HG02970 (cell line): ENCODE data around the gene E2F1.
A peak's percentile ranks its signal among the peaks of the same experiment; 100 is the strongest.

Experiments
- ATAC-seq: cut with Tn5 transposase; IDR thresholded peaks from one replicate; pipeline ENCODE4 v1.9.1; 2021; ENCODE audit warnings: mild to moderate bottlenecking, moderate library complexity, moderate number of reproducible peaks; ENCODE audit not compliant: unreplicated experiment, low FRiP score

The E2F1 gene, protein sequence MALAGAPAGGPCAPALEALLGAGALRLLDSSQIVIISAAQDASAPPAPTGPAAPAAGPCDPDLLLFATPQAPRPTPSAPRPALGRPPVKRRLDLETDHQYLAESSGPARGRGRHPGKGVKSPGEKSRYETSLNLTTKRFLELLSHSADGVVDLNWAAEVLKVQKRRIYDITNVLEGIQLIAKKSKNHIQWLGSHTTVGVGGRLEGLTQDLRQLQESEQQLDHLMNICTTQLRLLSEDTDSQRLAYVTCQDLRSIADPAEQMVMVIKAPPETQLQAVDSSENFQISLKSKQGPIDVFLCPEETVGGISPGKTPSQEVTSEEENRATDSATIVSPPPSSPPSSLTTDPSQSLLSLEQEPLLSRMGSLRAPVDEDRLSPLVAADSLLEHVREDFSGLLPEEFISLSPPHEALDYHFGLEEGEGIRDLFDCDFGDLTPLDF

GRCh38 chr20:33686100-33686983, at the start of gene E2F1:
E2F1 (minus strand) TSS chr20:33686385; CDS start chr20:33686264, 121 bp downstream.
- ATAC-seq, result peak; percentile 73

GRCh38 chr20:33733654-33734576, 47.7 kb upstream of the E2F1 start:
- ATAC-seq, result no peak

DNA sequence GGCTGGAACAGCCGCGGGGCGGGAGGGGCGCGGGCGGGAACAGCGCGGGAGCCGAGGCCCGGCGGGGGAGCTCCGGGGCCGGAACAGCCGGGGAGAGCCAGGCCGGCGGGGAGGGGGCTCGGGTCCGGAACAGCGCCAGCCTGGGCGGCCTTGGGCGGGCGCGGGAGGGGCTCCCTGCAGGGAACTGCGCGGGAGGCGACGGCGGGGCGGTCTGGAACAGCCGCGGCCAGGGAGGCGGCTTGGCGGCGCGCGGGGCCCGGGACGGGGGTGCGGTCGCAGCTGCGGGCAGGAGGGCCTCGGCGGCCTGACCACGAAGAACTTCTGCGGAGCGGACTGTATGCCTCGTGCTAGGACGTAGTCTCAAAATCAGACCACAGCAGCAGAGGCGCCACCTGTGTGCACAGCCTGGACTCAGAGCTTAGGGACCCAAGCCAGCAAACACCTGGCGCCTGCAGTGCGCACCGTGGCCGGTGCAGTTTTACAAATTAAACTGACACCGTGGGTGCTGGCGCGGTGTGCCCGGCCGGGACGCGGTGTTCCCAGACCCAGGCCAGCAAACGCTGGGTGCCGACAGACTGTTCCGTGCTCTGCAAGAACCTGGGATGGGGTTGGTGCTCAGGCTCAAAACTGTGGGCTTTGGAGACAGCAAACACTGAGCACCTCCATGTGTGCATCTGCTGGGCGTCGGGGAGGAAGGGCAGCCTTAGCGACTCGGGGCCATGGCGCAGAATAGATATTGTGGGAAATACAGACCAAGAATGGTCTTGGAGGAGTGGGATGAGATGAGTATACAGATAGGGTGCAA, 46.2 kb upstream of the E2F1 start:
- ATAC-seq, result peak; percentile 2

DNA sequence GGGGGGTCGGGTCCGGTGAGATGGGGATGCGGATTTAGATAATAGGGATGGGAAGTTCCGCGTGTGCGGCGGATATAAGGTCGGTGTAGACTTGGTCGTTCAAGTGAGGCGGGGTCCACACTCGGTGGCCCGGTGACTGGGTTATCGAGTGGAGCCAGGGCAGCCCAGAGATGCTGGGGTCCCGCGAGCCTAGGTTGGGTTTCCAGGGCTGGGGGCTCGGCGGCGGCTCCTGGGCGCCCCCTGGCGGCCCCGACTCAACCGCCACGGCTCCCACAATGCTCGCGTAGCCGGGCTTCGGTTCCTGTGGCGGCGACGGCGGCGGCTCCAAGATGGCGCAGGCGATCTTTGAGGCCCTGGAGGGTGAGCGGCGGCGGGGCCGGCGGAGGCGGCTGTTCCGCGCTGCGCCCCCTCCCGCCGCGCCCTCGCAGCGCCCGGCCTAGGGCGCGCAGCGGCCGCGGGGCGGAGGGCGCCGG, 45.5 kb upstream of the E2F1 start, which contains the start of gene ZNF341:
Gene ZNF341, plus strand, starts transcription at position 304 of the 473 bp plus-strand sequence. Its CDS starts 26 bp downstream, at position 330.
- peak; percentile 78 for ATAC-seq

GRCh38 chr20:33730946-33731692, 44.9 kb upstream of the E2F1 start:
- no peak for ATAC-seq

DNA sequence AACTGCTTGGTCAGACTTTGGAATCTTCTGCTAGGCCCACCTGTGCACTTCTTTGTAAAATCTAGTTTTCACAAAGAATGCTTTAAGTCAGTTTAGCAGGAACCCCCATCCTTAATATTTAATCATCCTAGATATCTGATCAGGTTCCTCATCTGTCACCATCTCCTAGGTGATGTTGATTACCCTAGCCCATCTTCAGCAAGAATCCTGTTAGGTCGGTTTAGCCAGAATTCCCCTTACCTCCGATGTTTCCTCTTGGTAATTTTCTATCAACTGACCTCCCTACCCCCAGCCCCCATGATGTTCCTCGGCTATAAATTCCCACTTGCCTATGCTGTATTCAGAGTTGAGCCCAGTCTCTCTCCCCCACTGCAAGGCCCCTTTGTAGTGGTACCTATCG, 42.9 kb upstream of the E2F1 start:
- ATAC-seq, result no peak

GRCh38 chr20:33728463-33728862, 42.3 kb upstream of the E2F1 start:
- no peak for ATAC-seq

DNA sequence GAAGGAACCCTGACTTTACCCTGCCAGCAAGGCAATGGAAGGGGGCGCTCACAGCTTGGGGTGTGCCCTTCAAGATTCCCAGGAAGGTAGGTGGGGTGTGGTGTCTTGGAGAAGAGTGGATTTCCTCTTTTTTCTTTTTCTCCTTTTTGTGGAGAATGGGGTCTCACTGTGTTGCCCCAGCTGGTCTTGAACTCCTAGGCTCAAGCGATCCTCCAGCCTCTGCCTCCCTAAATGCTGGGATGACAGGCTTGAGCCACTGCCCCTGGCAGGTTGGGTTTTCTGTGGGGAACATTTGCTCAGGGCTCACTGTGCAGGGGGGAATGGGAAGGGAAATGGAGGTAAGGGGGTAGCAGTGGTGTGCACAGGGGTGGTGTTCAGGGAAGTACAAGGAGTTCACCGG, 41.6 kb upstream of the E2F1 start:
- ATAC-seq, result no peak

GRCh38 chr20:33727115-33727479, 40.9 kb upstream of the E2F1 start:
- no peak for ATAC-seq

DNA sequence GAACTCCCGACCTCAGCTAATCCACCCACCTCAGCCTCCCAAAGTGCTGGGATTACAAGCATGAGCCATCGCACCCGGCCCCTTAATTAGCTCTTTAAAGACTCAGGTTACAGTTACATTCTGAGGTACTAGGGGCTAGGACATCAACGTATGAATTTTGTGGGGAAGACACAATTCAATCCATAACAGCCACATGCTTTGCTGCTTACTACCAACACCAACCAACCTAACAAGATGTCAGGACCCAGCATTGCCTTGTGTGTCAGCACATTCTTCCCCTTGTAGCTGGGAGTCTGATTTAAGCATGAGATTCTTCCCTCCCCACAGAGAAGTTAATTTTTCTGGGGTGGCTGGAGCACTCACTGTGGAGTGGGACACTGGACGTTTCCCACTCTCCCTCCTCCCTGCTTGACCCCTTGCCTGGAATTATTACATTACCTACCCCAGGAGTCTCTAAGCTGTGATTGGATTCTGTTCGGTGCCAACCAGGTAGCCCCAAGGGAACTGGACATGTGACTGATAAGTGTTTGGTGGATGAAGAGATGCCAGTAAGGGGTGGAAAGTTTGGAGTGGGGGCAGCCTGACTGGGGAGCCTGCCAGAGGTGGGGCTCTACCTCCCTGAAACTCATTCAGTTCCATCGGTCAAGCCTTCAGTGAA, 39.6 kb upstream of the E2F1 start:
- ATAC-seq, result no peak

DNA sequence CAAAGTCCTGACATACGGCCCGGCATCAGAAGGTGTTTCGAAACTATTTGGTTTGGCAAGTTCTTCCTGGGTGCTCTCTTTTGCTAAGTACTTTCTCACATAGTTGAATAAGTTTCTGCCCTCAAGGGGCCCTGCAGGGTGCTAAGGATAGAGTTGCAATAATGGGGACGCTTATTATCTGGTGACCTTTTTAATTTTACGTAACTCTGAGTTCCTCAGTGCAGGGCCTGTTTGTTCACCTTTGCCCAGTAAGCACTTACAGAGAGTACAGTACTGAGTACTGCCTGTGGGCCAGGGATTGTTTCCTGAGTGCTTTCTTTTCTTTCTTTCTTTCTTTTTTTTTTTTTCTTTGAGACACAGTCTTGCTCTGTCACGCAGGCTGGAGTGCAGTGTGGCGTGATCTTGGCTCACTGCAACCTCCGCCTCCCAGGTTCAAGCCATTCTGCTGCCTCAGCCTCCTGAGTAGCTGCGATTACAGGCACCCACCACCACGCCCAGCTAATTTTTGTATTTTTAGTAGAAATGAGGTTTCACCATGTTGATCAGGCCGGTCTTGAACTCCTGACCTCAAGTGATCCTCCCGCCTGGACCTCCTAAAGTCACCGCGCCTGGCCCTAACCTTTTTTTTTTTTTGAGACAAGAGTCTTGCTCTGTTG, 38.4 kb upstream of the E2F1 start:
- no peak for ATAC-seq

DNA sequence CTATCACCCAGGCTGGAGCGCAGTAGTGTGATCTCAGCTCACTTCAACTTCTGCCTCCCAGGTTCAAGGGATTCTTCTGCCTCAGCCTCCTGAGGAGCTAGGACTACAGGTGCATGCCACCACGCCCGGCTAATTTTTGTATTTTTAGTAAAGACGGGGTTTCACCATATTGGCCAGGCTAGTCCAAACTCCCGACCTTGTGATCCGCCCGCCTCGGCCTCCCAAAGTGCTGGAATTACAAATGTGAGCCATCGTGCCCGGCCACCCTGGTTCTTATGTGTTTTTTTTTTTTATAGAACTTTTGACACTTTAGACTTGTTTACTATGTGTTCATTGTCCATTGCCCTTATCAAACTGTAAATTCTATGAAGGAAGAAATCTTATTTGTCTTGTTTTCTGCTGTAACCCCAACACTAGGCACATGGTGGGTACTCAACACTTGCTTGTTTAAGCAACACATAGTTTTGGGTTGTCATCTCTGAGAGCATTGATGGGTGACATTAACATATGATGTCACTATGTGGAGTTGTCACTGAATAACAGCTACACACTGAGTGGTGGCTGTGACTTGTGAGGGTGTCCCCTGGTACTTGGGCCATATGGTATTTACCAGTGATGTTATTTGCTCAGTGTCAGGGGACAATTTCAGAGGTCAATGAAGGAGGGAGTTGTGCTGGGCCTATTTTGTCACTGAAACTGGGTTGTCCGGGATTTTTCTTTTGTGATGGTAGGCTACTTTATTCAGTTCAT, 35.4 kb upstream of the E2F1 start:
- ATAC-seq, result no peak

- peak; percentile 92 for ATAC-seq
Measured at GRCh38 chr20:33719989-33720709, 34.0 kb upstream of the E2F1 start, which contains the start of gene PXMP4. PXMP4 (minus strand) TSS chr20:33720310; CDS start chr20:33720207, 103 bp downstream.

DNA sequence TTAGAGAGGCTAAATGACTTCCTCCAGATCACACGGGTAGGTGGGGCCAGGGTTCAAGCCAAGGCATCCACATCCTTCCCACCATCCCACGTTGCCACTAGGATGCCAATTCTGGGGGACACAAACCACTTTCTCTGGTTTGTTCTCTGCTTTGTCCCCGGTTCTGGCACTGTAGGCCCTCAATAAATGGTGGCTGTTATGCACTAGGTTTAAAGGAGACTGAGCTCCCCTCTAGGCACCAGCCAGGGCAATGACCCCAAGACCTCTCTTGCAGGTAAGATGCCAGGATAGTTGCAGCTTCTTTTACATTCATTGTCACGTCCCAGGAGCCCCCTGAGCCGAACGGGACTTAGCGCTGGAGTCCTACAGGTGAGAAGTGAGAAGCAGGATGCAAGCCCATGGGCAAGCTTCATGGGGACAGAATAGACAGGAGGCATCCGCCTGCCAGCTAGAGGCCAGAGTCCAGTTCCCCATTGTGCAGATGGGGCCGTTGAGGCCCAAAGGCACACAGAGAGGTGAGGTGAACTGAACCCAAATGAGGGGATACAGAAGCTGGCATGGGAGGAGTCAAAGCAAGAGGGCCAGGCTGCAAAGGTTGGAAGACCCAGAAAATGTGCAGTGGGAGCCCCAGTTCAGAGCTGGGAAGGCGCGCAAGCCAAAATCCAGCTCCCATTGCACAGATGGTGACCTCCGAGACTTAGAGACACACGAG, 33.2 kb upstream of the E2F1 start:
- no peak for ATAC-seq

DNA sequence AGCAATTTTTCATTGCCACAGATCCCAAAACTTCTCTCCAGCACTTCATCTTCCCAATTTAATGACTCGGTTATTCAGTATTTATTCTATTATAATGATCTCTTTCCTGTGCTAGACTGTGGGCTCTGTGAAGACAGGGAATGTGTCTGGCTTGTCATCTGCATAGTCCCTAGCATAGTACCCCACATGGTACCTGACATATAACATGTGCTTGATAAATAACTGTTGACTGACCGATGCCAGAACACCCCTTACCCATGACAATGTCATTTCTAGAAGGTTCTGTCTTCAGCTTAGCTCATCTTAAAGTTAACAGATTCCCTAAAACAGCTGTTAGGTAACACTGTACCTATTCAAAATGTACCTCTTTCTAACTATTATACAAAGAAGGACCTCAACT, 30.3 kb upstream of the E2F1 start:
- no peak for ATAC-seq
